HepG2 (cell line): ENCODE data around the gene DNMT3B. TPM values are rescaled to one million over a fixed set of nuclear protein-coding genes. Genes with fewer than 3 reads are reported as not detected.

Experiments
- FOSL2 ChIP-seq: sonication (generic); formaldehyde crosslinking; IDR thresholded peaks from 2 replicates; pipeline ENCODE4 v1.4.0; 2020; ENCODE audit warnings: missing genetic modification reagents
- KDM4B ChIP-seq: sonication (generic); formaldehyde crosslinking; IDR thresholded peaks from 2 replicates; pipeline ENCODE4 v1.4.0; 2020; ENCODE audit warnings: missing genetic modification reagents
- NFIB ChIP-seq: sonication (generic); formaldehyde crosslinking; IDR thresholded peaks from 2 replicates; pipeline ENCODE4 v1.9.0; 2021; ENCODE audit warnings: missing genetic modification reagents, mild to moderate bottlenecking, borderline replicate concordance
- RAD21 ChIP-seq: fragments of 450-650 bp; formaldehyde crosslinking; IDR thresholded peaks from 2 replicates; pipeline ENCODE4 v1.5.0; 2020; ENCODE audit warnings: mild to moderate bottlenecking
- SMARCC2 ChIP-seq: fragments of 450-650 bp; IDR thresholded peaks from 2 replicates; pipeline ENCODE4 v1.6.1; 2017; ENCODE audit warnings: antibody characterized with exemption, mild to moderate bottlenecking
- SMYD3 ChIP-seq: sonication (generic); formaldehyde crosslinking; IDR thresholded peaks from 2 replicates; pipeline ENCODE4 v1.8.1; 2023; ENCODE audit warnings: mild to moderate bottlenecking, missing genetic modification reagents
- ZFP36L1 ChIP-seq: sonication (generic); formaldehyde crosslinking; IDR thresholded peaks from 2 replicates; pipeline ENCODE4 v1.8.0; 2022; ENCODE audit warnings: mild to moderate bottlenecking, missing genetic modification reagents, moderate library complexity
- ZFP41 ChIP-seq: sonication (generic); formaldehyde crosslinking; IDR thresholded peaks from 2 replicates; pipeline ENCODE4 v1.4.0; 2020; ENCODE audit warnings: mild to moderate bottlenecking, missing genetic modification reagents, borderline replicate concordance
- ZMAT3 ChIP-seq: sonication (generic); formaldehyde crosslinking; conservative IDR thresholded peaks from 2 replicates; pipeline ENCODE4 v1.7.0; 2021; ENCODE audit warnings: missing genetic modification reagents
- ZNF224 ChIP-seq: sonication (generic); formaldehyde crosslinking; IDR thresholded peaks from 2 replicates; pipeline ENCODE4 v1.5.0; 2020; ENCODE audit warnings: mild to moderate bottlenecking, missing genetic modification reagents
- ZNF264 ChIP-seq: sonication (generic); formaldehyde crosslinking; IDR thresholded peaks from 2 replicates; pipeline ENCODE4 v1.4.0; 2020; ENCODE audit warnings: missing genetic modification reagents
- polyA plus RNA-seq, 8 experiments: library from polyadenylated mRNA; depleted of rRNA in 3 of 8; stranded (reverse) in 7 of 8; unstranded in 1 of 8; fragments of >200 nt; fragmentation: Illumina TruSeq in 4 of 8; extraction: Trizol in 4 of 8; gene quantifications; 2 replicates each; pipeline versions ENCODE4 v1.2.1 to v1.2.3, GENCODE V29; 2011 to 2016; ENCODE audit warnings: low read depth in 4 of 8, missing spikeins in 1 of 8, mixed read lengths in 1 of 8; ENCODE audit not compliant: insufficient read depth in 1 of 8
- total RNA-seq, 5 experiments: library from RNA; depleted of rRNA; stranded (reverse); fragments of >200 nt; fragmentation: Illumina TruSeq; extraction: Trizol; gene quantifications; 2 replicates each; pipeline ENCODE4 v1.2.3, GENCODE V29; 2016; ENCODE audit warnings: low read depth in 1 of 5
- TF ChIP-seq, protein P1 (sequence below): sonication (generic); formaldehyde crosslinking; IDR thresholded peaks from 2 replicates; pipeline ENCODE4 v1.5.0; 2020; ENCODE audit warnings: mild to moderate bottlenecking, missing genetic modification reagents
- TF ChIP-seq, protein P2 (sequence below): sonication (generic); formaldehyde crosslinking; IDR thresholded peaks from 2 replicates; pipeline ENCODE4 v1.8.1; 2023; ENCODE audit warnings: mild to moderate bottlenecking, moderate library complexity, missing genetic modification reagents
- TF ChIP-seq, protein P3 (sequence below): sonication (generic); formaldehyde crosslinking; IDR thresholded peaks from 2 replicates; pipeline ENCODE4 v1.9.0; 2021; ENCODE audit warnings: missing genetic modification reagents, borderline replicate concordance
- TF ChIP-seq, protein P4 (sequence below): sonication (generic); formaldehyde crosslinking; IDR thresholded peaks from 2 replicates; pipeline ENCODE4 v1.4.0; 2020; ENCODE audit warnings: mild to moderate bottlenecking, missing genetic modification reagents, borderline replicate concordance
- TF ChIP-seq, protein P5 (sequence below): IDR thresholded peaks from 2 replicates; pipeline ENCODE4 v1.6.1; 2016; ENCODE audit warnings: missing biosample characterization, missing genetic modification reagents, low read depth

The DNMT3B gene
- total and polyA plus RNA-seq, 2 of the 13 experiments (the other 11 are each of a cell fraction or from before 2014, with no cell fraction given), result 3.8 to 13.9 TPM

DNA sequence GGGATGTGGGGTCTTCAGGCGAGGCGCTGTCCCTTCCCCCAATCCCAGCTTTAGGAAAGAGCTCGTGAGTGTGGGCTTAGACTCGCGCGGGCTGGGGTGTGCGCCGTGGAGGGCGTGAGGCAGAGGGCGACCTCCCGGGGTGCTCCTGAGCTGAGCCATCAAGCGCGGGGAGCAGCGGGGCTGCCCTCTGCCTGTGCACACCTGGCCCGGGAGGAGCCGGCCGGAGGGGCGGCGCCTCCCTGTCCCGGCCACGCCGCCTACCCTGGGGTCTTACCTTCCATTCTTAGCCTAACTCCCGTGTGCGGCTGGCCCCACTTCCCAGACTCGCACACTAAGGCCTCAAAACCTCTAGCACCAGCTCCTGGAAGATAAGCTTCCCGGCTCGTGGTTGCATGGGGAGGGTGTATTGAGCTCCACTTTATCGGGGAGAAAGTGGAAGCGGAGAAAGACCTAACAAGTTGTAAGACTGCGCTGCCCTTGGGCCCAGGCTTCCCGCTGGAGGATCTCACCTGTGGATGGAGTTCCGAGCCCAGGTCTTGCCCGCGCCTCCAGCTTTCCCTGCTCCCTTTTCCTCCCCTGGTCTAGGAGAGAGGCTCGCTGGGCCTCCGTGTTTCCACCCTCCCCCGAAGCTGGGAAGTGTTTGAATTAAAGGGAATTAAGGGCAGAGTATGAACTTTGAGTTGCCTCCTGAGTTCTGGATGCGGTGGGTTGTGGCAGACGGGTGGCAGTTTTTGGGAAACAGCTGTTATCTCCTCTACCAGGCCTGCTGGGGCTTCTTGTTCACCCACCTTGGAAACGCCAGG, 1.2 kb downstream of the DNMT3B start (continued):
- no peak for TF ChIP-seq ZNF264 (CRISPR knock-in tag)
- peak; percentile 74; the same call in 1 of the 2 replicates for TF ChIP-seq ZFP36L1 (CRISPR knock-in tag)
- peak; percentile 90; the same call in 1 of the 2 replicates for TF ChIP-seq ZNF224
- TF ChIP-seq SMYD3 (CRISPR knock-in tag), result 0 out of 2 replicates have a peak, but pooled peaks have one; percentile 70
- TF ChIP-seq, protein P1, sequence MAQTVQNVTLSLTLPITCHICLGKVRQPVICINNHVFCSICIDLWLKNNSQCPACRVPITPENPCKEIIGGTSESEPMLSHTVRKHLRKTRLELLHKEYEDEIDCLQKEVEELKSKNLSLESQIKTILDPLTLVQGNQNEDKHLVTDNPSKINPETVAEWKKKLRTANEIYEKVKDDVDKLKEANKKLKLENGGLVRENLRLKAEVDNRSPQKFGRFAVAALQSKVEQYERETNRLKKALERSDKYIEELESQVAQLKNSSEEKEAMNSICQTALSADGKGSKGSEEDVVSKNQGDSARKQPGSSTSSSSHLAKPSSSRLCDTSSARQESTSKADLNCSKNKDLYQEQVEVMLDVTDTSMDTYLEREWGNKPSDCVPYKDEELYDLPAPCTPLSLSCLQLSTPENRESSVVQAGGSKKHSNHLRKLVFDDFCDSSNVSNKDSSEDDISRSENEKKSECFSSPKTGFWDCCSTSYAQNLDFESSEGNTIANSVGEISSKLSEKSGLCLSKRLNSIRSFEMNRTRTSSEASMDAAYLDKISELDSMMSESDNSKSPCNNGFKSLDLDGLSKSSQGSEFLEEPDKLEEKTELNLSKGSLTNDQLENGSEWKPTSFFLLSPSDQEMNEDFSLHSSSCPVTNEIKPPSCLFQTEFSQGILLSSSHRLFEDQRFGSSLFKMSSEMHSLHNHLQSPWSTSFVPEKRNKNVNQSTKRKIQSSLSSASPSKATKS (CRISPR knock-in tag), result no peak
- TF ChIP-seq ZMAT3, result no peak
- TF ChIP-seq SMARCC2, result no peak
- TF ChIP-seq, protein P2, sequence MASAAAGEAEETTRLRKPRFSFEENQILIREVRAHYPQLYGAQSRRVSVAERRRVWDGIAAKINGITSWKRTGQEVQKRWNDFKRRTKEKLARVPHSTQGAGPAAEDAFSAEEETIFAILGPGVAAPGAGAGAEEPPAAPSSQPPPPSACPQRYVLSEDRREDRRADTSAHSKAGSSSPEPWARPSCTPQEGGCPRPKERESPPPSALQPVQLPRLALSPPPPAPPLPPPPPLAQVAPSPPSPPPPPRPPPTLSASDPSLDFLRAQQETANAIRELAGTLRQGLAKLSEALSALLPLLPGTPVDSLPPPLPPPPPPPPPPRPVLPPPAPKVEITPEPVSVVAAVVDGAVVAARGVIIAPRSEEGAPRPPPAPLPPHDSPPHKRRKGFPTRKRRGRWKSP, result peak; percentile 77; the same call in 1 of the 2 replicates
- TF ChIP-seq, protein P3, sequence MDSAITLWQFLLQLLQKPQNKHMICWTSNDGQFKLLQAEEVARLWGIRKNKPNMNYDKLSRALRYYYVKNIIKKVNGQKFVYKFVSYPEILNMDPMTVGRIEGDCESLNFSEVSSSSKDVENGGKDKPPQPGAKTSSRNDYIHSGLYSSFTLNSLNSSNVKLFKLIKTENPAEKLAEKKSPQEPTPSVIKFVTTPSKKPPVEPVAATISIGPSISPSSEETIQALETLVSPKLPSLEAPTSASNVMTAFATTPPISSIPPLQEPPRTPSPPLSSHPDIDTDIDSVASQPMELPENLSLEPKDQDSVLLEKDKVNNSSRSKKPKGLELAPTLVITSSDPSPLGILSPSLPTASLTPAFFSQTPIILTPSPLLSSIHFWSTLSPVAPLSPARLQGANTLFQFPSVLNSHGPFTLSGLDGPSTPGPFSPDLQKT (CRISPR knock-in tag), result no peak
- no peak; the same call in 1 of the 2 replicates for TF ChIP-seq FOSL2
- TF ChIP-seq NFIB (CRISPR knock-in tag), result no peak
- TF ChIP-seq KDM4B (CRISPR knock-in tag), result 0 out of 2 replicates have a peak, but pooled peaks have one; percentile 10
- TF ChIP-seq, protein P4, sequence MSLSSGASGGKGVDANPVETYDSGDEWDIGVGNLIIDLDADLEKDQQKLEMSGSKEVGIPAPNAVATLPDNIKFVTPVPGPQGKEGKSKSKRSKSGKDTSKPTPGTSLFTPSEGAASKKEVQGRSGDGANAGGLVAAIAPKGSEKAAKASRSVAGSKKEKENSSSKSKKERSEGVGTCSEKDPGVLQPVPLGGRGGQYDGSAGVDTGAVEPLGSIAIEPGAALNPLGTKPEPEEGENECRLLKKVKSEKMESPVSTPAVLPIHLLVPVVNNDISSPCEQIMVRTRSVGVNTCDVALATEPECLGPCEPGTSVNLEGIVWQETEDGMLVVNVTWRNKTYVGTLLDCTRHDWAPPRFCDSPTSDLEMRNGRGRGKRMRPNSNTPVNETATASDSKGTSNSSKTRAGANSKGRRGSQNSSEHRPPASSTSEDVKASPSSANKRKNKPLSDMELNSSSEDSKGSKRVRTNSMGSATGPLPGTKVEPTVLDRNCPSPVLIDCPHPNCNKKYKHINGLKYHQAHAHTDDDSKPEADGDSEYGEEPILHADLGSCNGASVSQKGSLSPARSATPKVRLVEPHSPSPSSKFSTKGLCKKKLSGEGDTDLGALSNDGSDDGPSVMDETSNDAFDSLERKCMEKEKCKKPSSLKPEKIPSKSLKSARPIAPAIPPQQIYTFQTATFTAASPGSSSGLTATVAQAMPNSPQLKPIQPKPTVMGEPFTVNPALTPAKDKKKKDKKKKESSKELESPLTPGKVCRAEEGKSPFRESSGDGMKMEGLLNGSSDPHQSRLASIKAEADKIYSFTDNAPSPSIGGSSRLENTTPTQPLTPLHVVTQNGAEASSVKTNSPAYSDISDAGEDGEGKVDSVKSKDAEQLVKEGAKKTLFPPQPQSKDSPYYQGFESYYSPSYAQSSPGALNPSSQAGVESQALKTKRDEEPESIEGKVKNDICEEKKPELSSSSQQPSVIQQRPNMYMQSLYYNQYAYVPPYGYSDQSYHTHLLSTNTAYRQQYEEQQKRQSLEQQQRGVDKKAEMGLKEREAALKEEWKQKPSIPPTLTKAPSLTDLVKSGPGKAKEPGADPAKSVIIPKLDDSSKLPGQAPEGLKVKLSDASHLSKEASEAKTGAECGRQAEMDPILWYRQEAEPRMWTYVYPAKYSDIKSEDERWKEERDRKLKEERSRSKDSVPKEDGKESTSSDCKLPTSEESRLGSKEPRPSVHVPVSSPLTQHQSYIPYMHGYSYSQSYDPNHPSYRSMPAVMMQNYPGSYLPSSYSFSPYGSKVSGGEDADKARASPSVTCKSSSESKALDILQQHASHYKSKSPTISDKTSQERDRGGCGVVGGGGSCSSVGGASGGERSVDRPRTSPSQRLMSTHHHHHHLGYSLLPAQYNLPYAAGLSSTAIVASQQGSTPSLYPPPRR, result 0 out of 2 replicates have a peak, but pooled peaks have one; percentile 30
- TF ChIP-seq, protein P5, sequence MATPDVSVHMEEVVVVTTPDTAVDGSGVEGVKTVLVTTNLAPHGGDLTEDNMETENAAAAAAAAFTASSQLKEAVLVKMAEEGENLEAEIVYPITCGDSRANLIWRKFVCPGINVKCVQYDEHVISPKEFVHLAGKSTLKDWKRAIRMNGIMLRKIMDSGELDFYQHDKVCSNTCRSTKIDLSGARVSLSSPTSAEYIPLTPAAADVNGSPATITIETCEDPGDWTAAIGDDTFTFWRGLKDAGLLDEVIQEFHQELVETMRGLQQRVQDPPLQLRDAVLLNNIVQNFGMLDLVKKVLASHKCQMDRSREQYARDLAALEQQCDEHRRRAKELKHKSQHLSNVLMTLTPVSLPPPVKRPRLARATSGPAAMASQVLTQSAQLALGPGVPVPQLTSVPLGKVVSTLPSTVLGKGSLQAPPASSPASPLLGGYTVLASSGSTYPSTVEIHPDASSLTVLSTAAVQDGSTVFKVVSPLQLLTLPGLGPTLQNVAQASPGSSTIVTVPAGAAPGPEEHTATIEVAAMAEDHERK (CRISPR knock-in tag), result no peak
- TF ChIP-seq ZFP41 (CRISPR knock-in tag), result 0 out of 2 replicates have a peak, but pooled peaks have one; percentile 56
- no peak; the same call in 1 of the 2 replicates for TF ChIP-seq RAD21 (CRISPR knock-in tag)
